ENCODE measurements around the gene TMEM204.

The TMEM204 gene

GRCh38 chr16:1523581-1524245 is 9.8 kb upstream of the TMEM204 start:
- DNase-seq: no peak

DNA sequence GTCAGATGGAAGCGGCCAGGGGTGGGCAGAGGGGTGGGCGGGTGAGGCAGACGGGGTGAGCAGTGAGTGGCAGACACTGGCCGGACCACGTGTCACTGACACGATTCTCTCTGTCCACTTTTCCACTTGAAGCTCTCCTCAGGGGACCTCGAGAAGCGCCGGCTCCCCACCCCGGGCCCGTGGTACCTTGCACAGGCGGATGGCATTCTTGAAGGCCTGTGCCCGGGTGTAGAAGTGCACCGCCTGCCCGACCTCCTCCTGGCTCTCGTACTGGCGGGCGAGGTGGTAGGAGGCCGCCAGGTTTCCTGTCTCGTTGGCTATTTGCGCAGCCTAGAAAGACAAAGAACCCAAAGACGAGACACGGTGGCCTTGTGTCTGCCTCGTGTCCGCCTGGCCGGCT is 9.1 kb upstream of the TMEM204 start:
- DNase-seq: no peak

GRCh38 chr16:1525871-1526607 is 7.4 kb upstream of the TMEM204 start:
- no peak for DNase-seq

DNA sequence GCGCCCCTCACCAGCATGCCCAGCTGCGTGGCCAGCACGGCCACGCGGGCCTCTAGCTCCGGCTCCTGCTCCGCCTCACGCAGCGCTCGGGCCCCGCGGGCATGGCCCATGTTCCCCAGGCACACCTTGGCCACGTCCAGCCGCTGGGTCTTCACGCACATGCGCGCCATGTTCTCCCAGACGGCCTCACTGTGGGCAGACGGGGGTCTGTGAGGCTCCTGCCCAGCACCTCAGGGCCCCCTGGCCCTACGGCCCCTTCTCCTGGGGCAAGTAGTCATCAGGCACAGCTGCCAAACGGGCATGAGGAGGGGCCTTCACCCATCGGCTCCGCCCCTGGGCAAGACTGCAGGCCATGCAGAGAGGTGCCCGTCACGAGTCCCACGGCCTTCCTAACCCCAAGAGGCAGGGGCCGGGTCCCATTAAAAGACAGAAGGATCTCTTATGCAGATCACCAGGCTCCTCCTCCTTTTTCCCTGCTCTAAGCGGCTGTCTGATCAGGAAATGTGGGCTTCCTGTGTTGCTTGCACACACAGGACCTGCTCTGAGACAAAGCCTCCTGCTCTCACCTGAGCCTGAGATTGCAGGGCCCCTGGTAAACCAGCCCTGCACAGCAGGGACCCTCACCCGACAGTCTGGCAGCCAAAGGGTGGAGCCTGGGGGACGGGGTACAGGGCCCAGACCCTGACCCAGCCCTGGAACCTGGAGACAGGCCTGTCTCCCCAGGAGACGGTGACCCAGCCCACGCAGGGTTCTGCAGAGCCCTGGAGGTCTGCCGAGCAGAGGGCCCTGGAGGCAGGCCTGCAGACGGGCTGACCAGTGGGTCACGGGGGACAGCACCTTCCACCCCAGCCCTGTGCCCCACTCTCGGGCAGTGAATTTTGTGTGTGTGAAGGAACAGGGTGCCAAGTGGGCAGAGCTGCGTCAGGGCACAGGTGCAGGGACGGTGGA is 6.6 kb upstream of the TMEM204 start:
- no peak for DNase-seq

DNA sequence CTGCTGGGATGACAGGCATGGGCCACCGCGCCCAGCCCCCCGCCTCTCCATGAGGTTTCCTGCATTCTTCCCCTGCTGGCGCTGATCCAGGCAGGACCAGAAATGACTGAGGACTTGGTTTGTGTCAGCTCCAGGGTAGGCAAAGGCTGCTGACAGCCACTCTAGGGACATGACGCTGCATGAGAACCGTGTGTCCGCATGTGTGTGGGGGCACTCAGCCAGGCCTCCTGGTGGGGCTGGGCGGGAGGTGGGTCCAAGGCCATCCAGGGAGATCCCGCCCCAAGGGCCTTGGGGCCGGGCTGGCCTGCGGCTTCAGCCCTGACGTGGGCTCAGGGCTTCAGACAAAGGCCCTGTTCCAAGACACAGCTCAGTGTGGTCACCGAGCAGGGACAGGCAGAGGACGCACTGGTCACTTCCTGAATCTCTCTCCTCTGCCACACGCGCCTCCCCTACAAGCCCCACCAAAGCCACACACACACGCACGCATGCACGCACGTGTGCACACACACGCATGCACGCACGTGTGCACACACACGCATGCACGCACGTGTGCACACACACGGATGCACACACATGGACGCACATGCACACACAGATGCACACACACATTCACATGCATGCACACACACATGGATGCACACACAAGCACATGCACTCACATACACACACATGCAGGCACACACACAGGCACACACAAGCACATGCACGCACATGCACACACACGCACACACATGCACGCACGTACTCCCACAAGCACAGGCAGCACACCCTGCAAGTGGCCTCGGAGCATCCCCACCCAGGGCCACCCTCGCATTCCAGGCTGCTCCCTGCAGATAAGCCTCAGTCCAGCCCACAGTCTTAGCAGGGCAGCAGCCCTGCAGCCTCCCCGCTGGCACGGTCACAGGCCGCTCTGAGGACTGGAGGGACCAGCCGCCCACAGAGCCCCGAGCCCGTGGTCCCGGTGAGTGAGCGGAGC is 5.3 kb upstream of the TMEM204 start:
- no peak for DNase-seq

GRCh38 chr16:1528921-1529537 is 4.4 kb upstream of the TMEM204 start:
- no peak for DNase-seq

GRCh38 chr16:1530349-1530882 is 3.0 kb upstream of the TMEM204 start:
- DNase-seq: no peak

DNA sequence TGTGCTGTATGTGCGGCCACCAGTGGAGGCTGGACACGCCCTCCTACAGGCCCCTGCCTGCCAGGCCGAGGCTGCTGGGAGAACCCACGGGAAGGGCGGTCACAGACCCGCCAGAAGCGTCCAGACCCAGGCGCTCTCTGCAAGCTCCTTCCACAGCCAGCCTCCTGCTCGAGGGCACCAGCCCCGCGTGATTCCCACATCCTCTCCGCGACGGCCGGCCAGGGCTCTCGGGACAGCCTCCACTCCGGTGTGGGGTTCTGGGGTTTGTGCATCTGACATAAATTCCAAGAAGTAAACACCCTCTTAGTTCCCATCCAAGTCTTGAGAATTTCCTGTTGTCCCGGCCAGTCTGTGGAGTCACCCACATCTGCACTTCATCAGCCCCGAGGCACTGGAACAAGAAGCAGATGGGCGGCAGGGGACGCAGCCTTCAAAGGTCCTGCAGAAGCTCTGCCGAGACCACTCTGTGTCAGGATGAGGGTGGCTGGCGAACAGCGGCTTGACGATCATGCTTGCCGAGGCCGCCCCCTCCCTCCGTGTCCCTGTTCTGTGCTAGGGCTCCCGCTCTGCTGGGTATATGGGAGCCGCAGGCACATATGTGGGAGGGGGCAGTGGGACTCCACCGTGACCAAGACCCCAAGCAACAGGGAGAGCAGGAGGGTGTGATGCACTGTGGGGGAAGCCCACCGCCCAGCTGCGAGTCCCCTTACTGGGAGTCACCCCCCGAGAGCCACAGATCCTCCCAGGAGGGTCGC is 2.4 kb upstream of the TMEM204 start:
- DNase-seq: no peak

DNA sequence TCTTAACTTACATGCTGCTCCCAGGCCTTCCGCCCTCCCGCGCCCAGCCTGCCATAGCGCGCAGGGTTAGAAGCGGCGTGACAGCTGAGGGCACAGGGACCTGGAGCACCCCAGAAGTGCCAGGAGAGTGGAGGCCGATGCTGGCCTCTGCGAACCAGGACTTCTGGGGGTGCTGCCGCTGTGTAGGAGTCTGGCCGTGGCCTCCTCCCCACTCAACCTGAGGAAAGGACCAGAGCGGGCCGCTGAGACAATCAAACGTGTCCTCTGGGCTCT is 1.9 kb upstream of the TMEM204 start:
- no peak for DNase-seq

DNA sequence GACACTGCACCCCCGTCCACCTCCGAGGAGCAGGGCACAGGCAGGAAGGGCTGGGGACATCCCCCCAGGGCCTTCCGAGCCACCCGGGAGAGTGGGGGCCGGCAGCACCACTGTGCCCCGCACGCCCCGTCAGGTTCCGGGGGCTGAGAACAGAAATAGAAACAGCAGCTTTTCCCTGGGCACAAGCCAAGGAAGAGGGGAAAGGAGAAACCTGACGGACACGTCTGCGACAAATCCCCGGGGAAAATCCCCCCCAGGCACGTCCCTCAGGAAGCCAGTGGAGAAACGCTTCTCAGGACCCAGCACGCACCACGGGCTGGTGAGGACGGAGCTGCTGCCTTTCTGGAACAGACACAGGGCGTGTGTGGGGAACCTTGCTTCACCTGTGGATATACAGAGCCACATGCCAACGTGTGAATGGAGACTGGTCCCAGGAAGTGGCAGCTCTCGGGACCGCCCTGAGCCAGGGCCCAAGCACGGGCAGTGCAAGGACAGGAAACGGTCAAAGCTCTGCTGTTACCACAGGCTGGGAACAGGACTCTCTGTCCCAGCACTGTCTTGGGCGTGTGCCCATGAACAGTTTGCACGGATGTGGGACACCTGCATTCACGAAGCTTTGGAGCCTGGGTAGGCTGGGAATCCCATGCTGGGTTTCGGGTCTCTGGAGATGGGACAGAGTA is 1.2 kb upstream of the TMEM204 start:
- no peak for DNase-seq

DNA sequence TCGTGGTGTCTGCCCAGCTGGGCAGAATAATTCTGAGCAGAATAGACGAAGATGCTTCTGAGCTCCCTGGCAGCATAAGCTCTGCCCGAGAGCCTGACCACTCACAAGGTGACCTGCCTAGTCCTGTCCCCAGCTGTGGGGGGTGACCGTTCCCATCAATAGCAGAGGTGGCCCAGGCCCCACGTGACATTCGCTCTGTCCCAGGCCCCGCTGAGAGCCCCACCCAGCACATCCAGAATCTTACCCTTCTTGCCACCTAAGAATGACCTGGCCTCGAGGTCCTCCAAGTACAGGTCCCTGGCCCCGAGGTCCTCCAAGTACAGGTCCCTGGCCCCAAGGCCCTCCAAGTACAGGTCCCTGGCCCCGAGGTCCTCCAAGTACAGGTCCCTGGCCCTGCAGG is 695 bp upstream of the TMEM204 start:
- DNase-seq: no peak

DNA sequence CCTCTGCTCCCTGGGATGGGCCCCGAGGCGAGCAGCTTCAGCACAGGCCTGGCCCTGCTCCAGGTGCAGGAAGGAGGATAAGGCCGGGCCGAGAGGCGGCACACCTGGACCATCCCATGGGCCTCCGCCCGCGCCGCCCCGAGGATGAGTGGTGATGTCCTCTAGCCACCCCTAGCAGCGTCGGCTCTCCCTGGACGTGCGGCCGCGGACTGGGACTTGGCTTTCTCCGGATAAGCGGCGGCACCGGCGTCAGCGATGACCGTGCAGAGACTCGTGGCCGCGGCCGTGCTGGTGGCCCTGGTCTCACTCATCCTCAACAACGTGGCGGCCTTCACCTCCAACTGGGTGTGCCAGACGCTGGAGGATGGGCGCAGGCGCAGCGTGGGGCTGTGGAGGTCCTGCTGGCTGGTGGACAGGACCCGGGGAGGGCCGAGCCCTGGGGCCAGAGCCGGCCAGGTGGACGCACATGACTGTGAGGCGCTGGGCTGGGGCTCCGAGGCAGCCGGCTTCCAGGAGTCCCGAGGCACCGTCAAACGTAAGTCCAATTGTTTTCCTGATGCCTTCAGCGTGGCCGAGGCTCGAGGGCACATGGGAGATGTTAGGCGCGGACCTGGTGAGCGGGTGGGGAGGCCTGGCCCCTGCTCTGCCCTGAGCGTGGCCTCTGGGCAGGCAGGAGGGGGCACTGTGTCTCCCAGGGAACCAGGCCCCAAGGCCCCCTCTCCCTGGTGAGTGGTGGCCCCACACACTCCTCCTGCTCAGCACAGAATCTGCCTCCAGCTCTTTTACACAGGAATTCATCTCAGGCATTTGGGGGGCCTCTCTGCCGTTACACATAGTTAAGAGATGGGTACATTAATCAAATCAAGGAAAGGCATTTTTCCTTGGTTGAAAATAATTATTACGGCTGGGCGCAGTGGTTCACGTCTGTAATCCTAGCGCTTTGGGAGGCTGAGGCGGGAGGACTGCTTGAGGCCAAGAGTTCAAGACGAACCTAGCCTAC is 855 bp downstream of the TMEM204 start:
- DNase-seq: no peak

- DNase-seq: no peak
These were observed 2.2 kb downstream of the TMEM204 start for GRCh38 chr16:1535391-1536291.

DNA sequence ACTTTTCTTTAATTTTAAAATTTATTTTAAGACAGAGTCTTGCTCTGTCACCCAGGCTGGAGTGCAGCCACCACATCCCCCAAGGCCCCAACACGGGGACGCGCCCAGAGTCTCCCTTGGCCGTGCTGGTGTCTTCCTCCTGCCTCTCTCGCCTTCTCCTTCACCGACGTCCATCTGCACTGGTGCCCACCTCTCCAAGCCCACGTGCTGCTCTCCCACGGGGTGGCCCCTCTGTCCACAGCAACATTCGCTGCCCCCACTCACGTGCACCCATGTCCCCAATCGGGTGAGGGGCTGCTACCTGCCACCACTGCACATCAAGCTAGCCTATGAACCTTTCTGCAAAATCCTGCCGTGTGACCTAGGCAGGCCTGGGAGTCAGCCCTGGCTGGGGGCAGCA is 3.1 kb downstream of the TMEM204 start:
- DNase-seq: no peak

- DNase-seq: no peak
These were observed 3.7 kb downstream of the TMEM204 start for GRCh38 chr16:1537138-1537577.

GRCh38 chr16:1537763-1538289 is 4.4 kb downstream of the TMEM204 start:
- DNase-seq: no peak

DNA sequence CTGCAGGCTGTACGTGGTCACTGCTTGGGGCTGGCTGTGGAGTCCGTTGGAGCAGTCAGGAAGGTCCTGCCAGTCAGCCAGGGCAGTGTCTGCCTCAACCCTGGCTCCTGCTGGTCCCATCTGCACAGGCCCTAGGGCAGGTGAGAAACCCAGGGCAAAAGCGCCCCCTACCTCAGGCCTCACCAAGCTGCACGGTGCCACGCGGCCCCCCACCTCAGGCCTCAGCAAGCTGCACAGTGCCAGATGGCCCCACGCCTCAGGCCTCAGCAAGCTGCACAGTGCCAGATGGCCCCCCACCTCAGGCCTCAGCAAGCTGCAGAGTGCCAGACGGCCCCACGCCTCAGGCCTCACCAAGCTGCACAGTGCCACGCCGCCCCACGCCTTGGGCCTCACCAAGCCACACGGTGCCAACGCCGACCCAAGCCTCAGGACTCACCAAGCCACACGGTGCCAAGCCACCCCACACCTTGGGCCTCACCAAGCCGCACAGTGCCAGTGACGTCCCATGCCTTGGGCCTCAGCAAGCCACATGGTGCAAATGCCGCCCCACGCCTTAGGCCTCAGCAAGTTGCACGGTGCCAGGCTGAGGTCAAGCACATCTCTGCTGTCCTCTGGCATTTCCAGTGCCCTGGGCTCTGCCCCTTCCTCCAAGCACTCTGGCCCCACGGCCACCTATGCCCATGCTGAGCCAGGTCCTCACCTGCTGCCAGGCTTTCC is 5.5 kb downstream of the TMEM204 start:
- peak in 1 of 2 donors; percentile 37 for DNase-seq

Data from activated CD4-positive, alpha-beta T cell treated with anti-CD3 and anti-CD28 coated beads for 4 hours (primary cell).